RWPE2 (cell line): Measurements from ENCODE around the gene RAB27B.

Experiments
- ATAC-seq: fragments of 200-7000 bp; cut with Tn5 transposase; 3 replicates; pipeline ENCODE4 v1.9.1; 2021; ENCODE audit warnings: low read depth
- DNase-seq: peaks from one replicate; pipeline ENCODE4 v3.0.0-alpha.2; 2020; ENCODE audit warnings: low spot score
- H3K27ac ChIP-seq: fragments of 450-650 bp; 2 replicates; pipeline ENCODE4 v1.5.1; 2017; ENCODE audit warnings: mild to moderate bottlenecking; ENCODE audit not compliant: poor library complexity, severe bottlenecking
- H3K27me3 ChIP-seq: fragments of 250-450 bp; sonication (Bioruptor Pico); 2 replicates; pipeline ENCODE4 v1.5.1; 2021; ENCODE audit warnings: mild to moderate bottlenecking, moderate library complexity; ENCODE audit not compliant: insufficient read depth, poor library complexity, severe bottlenecking
- H3K36me3 ChIP-seq: fragments of 250-450 bp; sonication (Bioruptor Pico); 2 replicates; pipeline ENCODE4 v1.5.1; 2020; ENCODE audit warnings: low read depth, mild to moderate bottlenecking, moderate library complexity
- H3K4me1 ChIP-seq: fragments of 250-450 bp; sonication (Bioruptor Pico); 2 replicates; pipeline ENCODE4 v1.5.1; 2021; ENCODE audit warnings: mild to moderate bottlenecking, moderate library complexity; ENCODE audit not compliant: insufficient read depth, poor library complexity, severe bottlenecking
- H3K4me3 ChIP-seq: fragments of 250-450 bp; sonication (Bioruptor Pico); 2 replicates; pipeline ENCODE4 v1.5.1; 2021; ENCODE audit warnings: mild to moderate bottlenecking, moderate library complexity; ENCODE audit not compliant: severe bottlenecking
- H3K9me3 ChIP-seq: fragments of 250-450 bp; sonication (Bioruptor Pico); 2 replicates; pipeline ENCODE4 v1.5.1; 2021; ENCODE audit warnings: mild to moderate bottlenecking, moderate library complexity; ENCODE audit not compliant: severe bottlenecking
- CTCF ChIP-seq: fragments of 450-650 bp; IDR thresholded peaks from one replicate; pipeline ENCODE4 v1.5.1; 2017; ENCODE audit warnings: mild to moderate bottlenecking, moderate library complexity; ENCODE audit not compliant: poor library complexity, severe bottlenecking

The RAB27B gene

GRCh38 chr18:54822872-54823845 lies 5.1 kb upstream of the RAB27B start:
- Histone ChIP-seq H3K9me3 (no peaks in the 10 kb centered on the region), H3K27me3 (no peaks in the 10 kb centered on the region), H3K4me1 (peaks cover 20% of the 10 kb centered on the region), H3K27ac (peak overlapping the region; percentile 83), H3K36me3 (no peaks in the 10 kb centered on the region), H3K4me3 (no peak overlapping the region)
- no peak for TF ChIP-seq CTCF
- ATAC-seq (peak; percentile 84), DNase-seq (peak; percentile 48)

DNA sequence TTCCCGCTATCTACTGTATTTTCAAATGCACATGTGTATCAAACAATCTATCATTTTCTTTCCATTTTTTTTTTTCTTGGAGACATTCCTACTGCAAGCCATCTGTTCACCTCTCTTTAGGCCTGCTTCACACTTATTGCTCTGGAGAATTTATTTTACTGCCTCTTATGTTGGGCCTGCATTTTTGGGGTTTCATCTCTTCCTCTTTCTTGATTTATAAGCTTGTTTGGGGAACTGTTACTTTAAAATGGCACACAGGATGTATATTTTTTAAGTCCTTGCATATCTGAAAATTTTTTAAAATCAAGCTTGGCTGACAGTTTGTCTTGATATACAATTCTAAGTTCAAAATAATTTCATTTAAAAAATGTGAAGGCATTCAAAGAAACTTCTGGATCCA lies 3.5 kb upstream of the RAB27B start:
- no peak overlapping the region for H3K27ac ChIP-seq
- no peak for ATAC-seq
- H3K36me3 ChIP-seq: no peaks in the 10 kb centered on the region
- no peak overlapping the region for H3K4me3 ChIP-seq
- TF ChIP-seq CTCF: no peak
- H3K4me1 ChIP-seq: peaks cover 30% of the 10 kb centered on the region
- no peaks in the 10 kb centered on the region for H3K27me3 ChIP-seq
- no peak for DNase-seq
- H3K9me3 ChIP-seq: no peaks in the 10 kb centered on the region

DNA sequence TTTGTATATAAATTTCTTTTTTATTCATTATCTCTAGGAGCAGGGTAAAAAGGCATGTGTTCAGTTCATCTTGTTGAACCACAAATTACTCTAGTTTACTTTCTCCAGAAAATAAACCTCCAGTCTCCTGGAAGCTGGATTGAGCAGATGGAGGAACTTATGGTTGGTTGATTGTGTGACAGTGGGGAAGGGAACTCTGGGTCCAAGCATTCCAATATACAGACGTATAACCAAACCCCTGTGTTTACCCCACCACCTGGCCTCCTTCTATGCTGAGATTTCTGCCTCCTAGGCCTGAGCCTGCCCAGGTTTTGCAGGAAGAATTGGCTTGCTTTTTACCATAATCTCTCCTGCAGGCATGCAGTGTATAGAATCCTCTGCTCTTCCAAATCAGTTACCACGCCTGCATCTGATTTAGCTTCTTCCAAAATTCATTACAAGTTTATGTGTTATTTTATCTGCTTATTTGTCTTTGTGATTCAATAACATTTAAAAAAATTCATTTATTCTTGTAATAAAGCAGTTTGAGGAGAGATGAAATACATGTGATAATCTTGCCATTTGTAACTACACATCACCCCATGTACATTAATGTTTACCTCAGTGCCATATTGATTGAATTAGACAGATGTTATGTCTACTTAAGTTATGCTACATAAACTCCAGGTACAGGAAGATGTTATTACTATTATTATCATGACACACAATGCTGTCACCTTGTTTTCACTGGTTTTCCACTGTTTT lies 2.5 kb upstream of the RAB27B start:
- H3K9me3 ChIP-seq: no peaks in the 10 kb centered on the region
- H3K4me1 ChIP-seq: peaks cover 39% of the 10 kb centered on the region
- no peak for ATAC-seq
- no peaks in the 10 kb centered on the region for H3K36me3 ChIP-seq
- no peak overlapping the region for H3K4me3 ChIP-seq
- no peak for TF ChIP-seq CTCF
- no peak overlapping the region for H3K27ac ChIP-seq
- DNase-seq: no peak
- no peaks in the 10 kb centered on the region for H3K27me3 ChIP-seq

GRCh38 chr18:54828986-54829385 lies 709 bp downstream of the RAB27B start:
- peak overlapping the region; percentile 70 for H3K27ac ChIP-seq
- DNase-seq (no peak), ATAC-seq (0 out of 3 replicates have a peak, but pooled peaks have one; percentile 15)
- TF ChIP-seq CTCF: no peak
- peaks cover 23% of the 10 kb centered on the region for H3K4me1 ChIP-seq
- H3K9me3 ChIP-seq: no peaks in the 10 kb centered on the region
- H3K27me3 ChIP-seq: no peaks in the 10 kb centered on the region
- H3K4me3 ChIP-seq: peak overlapping the region; percentile 41
- no peaks in the 10 kb centered on the region for H3K36me3 ChIP-seq
